ENCODE data around the gene LMO3.
"Not testable (repeated sequence)": the region's sequence is repeated elsewhere in the genome, so short reads cannot be mapped to it uniquely, and the experiment has no call there.

Gene LMO3

GRCh38 chr12:16555630-16556029 is 50.3 kb downstream of the LMO3 start:
- DNase-seq (ENCODE audit: low read depth, low spot score) = no peak
- POLR2A ChIA-PET = no interaction called here

GRCh38 chr12:16553457-16553856 is 52.5 kb downstream of the LMO3 start:
- ChIA-PET POLR2A (no interaction called here), CTCF (interaction anchor here (0.6 kb wide), 1 partner anchor 372 kb away, joined by 3 read pairs; no protein-coding TSS in a partner anchor)
- no peak overlapping the region for H3K4me3 ChIP-seq (ENCODE audit: low read depth, low read length)
- no peak for DNase-seq (ENCODE audit: low read depth, low spot score)
- no peak for TF ChIP-seq CTCF (IDR thresholded peaks at IDR 0.05; ENCODE audit: insufficient read depth, low read length, missing control alignments)

More at GRCh38 chr12:16555630-16556029, 50.3 kb downstream of the LMO3 start:
- H3K4me3 ChIP-seq (ENCODE audit: low read depth, low read length) = no peak overlapping the region
- no peak for TF ChIP-seq CTCF (IDR thresholded peaks at IDR 0.05; ENCODE audit: insufficient read depth, low read length, missing control alignments)
- CTCF ChIA-PET = no interaction called here

- ChIA-PET CTCF (no interaction called here), POLR2A (no interaction called here)
- H3K4me3 ChIP-seq (ENCODE audit: low read depth, low read length) = no peak overlapping the region
- DNase-seq (ENCODE audit: low read depth, low spot score) = no peak
- no peak for TF ChIP-seq CTCF (IDR thresholded peaks at IDR 0.05; ENCODE audit: insufficient read depth, low read length, missing control alignments)
These were observed 53.7 kb downstream of the LMO3 start for GRCh38 chr12:16552301-16552700.

GRCh38 chr12:16545836-16546235 is 60.1 kb downstream of the LMO3 start:
- no peak for TF ChIP-seq CTCF (IDR thresholded peaks at IDR 0.05; ENCODE audit: insufficient read depth, low read length, missing control alignments)
- POLR2A ChIA-PET = no interaction called here
- DNase-seq (ENCODE audit: low read depth, low spot score) = no peak
- CTCF ChIA-PET = no interaction called here
- no peak overlapping the region for H3K4me3 ChIP-seq (ENCODE audit: low read depth, low read length)

GRCh38 chr12:16542586-16542985 is 63.4 kb downstream of the LMO3 start:
- ChIA-PET POLR2A (no interaction called here), CTCF (no interaction called here)
- no peak for TF ChIP-seq CTCF (IDR thresholded peaks at IDR 0.05; ENCODE audit: insufficient read depth, low read length, missing control alignments)
- no peak for DNase-seq (ENCODE audit: low read depth, low spot score)
- no peak overlapping the region for H3K4me3 ChIP-seq (ENCODE audit: low read depth, low read length)

- DNase-seq (ENCODE audit: low read depth, low spot score); CTCF ChIA-PET; POLR2A ChIA-PET; H3K4me3 ChIP-seq (ENCODE audit: low read depth, low read length): not testable (repeated sequence)
These were observed 68.3 kb downstream of the LMO3 start for GRCh38 chr12:16537652-16538051.

- DNase-seq (ENCODE audit: low read depth, low spot score) = no peak
- ChIA-PET POLR2A (no interaction called here), CTCF (no interaction called here)
- no peak for TF ChIP-seq CTCF (IDR thresholded peaks at IDR 0.05; ENCODE audit: insufficient read depth, low read length, missing control alignments)
- H3K4me3 ChIP-seq (ENCODE audit: low read depth, low read length) = no peak overlapping the region
These were observed 74.3 kb downstream of the LMO3 start for GRCh38 chr12:16531621-16532020.
